ENCODE results near the gene TRPM2.
"Not testable (repeated sequence)": the region's sequence is repeated elsewhere in the genome, so short reads cannot be mapped to it uniquely, and the experiment has no call there.

The TRPM2 gene

DNA sequence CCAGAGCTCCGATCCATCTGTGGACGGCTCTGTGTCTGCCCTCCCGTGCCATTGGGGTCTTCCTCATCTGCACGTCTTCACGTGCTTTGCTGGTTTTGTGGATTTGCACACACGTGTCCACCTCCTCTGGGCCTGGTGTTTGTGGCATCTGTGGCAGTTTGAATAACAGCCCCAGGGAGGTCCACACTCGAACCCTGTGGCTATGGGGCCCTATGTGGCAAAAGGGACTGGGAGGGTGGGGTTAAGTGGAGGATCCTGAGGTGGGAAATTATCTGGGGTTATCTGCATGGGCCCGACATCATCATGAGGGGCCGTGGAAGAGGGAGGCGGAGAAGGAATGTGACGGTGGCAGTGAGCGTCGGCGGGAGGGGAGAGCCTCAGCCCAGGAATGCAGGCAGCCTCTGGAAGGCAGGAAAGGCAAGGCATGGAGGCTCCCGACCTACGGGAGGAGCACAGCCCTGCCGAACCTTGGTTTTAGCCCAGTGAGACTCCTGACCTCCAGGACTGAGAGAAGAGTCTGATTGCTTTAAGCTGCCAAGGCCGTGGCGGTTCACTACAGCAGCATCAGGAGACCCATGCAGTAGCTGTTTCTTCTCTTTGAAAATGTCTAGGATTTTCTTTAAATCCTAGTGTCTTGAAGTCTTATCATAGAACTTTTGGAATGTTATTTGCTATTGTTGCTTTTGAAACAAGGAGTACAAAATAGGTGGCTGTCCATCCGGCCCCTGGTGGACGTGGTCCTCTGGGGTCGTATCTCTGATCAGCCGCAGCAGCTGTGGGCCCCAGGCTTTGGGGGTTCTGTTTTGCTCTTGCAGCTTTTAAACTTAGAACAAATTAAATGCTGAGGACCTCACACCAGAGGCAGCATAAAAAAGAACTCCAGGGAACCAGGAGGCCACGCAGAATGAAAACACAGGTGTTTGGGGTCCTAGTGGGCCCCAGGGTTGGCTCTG is 61.9 kb downstream of the TRPM2 start:
- DNase-seq (ENCODE audit: low read depth, low spot score), result no peak

DNA sequence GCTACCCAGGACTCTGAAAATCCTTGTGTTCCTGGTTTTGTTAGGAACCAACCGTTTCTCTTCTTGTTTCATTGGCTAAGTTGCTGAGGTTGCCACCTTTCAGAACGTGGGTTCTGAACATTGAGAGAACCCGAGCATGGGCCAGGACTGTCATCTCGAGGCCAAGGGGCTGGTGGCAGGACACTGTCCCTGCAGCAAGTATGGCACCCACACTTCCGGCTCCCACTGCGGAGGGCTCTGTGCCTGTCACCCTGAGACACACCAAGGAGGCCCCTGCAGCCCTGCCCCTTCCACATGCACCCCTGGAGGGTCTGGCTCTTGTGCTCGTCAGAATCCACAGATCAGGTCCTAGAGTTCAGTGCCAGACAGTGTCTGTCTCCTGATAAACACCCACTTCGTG is 62.8 kb downstream of the TRPM2 start:
- DNase-seq (ENCODE audit: low read depth, low spot score), result no peak

DNA sequence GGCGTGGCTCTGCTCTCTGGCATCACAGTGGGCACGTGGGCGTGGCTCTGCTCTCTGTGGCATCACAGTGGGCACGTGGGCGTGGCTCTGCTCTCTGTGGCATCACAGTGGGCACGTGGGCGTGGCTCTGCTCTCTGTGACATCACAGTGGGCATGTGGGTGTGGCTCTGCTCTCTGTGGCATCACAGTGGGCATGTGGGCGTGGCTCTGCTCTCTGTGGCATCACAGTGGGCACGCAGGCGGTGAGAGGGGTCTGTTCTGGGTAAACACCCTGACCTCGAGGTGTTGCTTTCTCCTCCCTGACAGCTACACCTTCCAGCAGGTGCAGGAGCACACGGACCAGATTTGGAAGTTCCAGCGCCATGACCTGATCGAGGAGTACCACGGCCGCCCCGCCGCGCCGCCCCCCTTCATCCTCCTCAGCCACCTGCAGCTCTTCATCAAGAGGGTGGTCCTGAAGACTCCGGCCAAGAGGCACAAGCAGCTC is 64.2 kb downstream of the TRPM2 start:
- DNase-seq (ENCODE audit: low read depth, low spot score), result not testable (repeated sequence)

DNA sequence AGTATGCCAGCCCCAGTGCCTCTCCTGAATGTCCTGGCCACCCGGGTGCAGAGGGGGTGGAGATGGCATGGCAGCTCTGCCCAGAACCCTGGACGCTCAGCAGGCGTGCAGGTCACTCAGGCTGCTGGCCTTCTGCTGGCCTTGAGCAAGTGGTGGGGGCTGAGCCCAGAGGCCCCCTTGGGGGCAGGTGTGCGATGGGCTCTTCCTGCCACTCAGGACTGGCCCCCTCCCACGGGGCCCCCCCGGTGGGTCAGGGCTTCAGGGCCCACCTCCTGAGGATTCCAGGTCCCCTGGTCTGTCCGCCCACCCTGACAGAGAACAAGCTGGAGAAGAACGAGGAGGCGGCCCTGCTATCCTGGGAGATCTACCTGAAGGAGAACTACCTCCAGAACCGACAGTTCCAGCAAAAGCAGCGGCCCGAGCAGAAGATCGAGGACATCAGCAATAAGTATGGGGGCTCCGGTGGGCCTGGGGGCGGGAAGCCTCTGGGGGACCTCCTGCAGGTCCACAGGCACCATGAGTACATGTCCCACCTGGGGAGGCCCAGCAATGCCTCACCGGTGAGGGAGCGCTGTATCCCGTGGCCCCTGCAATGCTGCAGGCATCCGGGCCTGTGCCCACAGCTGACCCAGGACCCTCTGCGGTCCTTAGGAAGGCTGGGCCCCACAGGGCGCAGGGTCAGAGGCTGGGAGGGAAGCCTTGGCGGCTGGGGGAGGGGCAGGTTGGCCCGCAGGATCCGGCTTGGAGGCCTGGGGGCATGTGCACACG is 64.9 kb downstream of the TRPM2 start:
- DNase-seq (ENCODE audit: low read depth, low spot score), result no peak

DNA sequence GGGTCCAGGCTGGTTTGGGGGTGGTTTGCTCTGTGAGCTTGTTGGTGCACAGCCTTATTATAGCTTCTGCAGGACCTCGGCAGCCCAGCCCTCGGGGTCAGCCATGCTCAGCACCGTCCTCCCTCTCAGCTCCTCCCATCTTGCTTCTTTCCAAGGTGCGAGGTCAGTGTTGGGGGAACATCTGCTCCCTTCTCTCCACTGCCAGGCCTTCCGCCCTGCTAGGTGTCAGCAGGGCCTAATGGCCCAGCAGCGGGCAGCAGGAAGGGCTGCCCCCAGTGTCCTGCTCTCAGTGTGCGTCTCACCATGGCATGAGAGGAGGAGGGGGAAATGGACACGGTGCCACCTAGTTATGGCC is 65.4 kb downstream of the TRPM2 start:
- no peak for DNase-seq (ENCODE audit: low read depth, low spot score)

DNA sequence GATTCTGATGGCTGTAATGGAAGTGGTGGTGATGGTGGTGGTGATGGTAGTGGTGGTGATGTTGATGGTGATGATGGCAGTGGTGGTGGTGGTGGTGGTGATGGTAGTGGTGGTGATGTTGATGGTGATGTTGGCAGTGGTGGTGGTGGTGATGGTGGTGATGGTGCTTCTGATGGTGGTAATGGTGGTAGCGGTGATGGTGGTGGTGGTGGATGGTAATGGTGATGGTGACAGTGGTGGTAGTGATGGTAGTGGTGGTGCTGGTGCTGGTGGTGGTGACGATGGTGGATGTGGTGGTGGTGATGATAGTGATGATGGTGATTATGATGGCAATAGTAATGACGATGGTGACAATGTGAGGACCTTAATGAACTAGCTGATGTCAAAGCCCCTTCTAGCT is 66.3 kb downstream of the TRPM2 start:
- no peak for DNase-seq (ENCODE audit: low read depth, low spot score)

DNA sequence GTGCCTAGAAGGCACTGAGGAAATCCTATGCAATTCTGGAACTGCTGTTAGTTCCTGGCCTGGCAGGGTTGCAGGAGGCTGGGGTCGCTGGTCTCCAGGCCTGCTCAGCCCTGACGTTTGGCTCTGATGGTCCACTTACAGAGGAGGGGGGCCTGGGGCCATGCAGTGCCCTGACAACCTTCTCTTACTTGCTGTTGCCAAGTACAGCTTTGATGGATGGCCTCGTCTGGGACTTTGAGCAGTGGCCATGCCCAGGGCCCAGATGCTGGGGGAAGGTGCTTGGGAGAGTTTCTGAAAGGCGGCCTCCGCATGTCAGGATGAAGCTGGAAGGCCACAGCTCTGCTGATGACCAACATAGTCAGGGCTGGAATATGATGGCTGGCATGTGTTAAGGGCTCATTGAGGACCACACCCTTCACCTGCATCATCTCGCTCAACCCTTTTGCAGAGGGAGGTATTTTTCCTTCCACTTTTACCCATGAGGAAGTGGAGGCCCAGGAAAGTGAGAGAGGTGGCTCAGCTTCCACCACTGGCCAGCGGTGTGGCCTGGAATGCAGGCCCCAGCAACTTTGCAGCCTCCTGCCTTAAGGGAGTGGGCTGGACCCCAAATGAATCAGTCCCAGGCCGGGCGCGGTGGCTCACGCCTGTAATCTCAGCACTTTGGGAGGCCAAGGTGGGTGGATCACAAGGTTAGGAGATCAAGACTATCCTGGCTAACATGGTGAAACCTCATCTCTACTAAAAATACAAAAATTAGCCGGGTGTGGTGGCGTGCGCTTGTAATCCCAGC is 67.2 kb downstream of the TRPM2 start:
- no peak for DNase-seq (ENCODE audit: low read depth, low spot score)

DNA sequence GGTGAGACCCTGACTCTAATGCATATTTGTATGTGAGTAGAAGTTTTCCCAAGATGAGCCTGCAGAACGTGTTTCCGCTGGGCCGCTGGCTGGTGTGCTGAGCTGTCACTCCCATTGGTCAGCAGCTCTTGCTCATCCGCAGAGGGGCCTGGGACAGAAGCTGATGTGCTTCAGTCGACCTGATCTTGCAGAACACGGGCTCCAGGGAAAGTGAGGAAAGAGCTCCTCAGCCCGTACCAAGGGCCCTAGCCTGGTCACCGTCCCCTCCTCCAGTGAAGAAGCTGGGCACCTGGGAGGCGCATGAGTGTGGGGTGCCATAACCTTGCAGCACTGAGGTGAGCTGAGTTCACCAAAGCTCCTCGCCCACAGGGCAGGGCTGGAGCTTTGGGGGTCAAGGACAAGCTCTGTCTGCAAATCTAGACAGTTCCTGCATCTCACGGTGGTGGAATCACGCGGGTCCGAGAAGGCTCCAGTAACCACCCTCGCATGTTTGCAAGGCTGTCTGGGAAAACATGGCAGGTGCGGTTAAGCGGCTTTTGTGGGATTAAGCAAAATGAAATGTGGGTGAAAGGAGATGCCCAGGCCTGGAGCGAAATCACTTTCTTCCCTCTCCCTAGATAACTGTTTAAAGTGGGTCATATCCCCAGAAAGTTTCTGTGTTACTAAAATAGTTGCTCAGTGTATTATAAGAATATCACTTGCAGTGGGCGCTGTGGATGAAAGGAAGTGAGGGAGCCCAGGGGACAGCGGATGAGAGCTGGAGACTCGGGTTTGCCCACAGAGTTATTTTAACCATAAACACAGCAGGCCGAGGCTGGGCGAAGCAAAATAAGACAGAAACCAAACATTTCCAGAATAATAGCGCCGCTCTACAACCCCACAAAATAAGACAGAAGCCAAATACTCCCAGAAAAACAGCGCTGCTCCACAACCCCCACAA is 68.8 kb downstream of the TRPM2 start:
- DNase-seq (ENCODE audit: low read depth, low spot score), result no peak

DNA sequence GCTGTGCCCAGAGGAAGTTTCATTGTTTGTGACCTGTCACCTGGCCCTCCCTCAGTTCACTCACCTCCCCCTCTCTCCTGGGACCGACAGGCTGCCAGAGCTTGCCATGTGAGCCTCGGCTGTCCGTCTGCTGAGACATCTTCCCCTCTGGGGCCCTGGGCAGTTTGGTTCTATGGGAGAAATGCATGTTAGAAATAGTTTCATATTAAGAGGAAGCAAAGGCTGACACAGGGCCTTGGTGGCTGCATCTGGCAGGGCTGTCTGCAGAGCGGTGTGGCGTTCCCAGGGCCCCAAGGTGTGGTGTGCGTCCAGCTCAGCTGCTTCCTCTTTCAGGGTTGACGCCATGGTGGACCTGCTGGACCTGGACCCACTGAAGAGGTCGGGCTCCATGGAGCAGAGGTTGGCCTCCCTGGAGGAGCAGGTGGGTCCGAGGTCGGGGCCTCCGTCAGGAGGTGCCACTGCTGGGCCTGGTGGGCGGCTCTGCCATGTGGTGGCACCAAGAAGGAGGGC is 69.9 kb downstream of the TRPM2 start:
- DNase-seq (ENCODE audit: low read depth, low spot score), result no peak

DNA sequence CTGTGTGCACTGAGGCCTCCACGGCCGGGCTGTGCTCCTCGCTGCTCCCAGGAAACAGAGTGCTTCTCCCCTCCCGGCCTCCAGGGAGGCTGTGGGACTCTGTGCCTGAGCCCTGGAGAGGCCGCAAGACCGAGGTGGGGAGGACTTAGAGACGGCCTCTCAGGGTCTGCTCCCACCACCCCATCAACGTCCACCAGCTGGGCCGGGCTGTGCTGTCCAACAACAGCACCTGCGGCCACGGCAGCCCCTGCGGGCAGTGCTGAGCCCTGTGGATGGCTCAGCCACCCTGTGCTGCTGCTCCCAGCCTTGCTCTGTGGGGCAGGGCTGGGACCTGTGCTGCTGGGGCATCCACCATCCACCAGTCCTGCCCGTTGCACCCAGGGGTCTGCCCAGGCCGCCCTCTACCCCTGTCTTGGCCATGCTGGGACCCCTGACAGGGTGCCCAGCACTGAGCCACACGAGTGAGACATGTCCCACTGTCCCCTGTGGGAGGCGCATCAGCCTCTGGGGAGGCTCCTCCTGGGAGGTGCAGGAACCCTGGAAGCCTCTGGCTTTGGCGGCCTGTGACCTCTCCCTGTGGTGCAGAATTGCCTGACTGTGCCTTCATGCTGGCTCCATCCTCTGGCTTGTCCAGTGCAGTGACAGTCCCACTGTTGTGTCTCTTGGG is 70.7 kb downstream of the TRPM2 start:
- DNase-seq (ENCODE audit: low read depth, low spot score), result no peak

DNA sequence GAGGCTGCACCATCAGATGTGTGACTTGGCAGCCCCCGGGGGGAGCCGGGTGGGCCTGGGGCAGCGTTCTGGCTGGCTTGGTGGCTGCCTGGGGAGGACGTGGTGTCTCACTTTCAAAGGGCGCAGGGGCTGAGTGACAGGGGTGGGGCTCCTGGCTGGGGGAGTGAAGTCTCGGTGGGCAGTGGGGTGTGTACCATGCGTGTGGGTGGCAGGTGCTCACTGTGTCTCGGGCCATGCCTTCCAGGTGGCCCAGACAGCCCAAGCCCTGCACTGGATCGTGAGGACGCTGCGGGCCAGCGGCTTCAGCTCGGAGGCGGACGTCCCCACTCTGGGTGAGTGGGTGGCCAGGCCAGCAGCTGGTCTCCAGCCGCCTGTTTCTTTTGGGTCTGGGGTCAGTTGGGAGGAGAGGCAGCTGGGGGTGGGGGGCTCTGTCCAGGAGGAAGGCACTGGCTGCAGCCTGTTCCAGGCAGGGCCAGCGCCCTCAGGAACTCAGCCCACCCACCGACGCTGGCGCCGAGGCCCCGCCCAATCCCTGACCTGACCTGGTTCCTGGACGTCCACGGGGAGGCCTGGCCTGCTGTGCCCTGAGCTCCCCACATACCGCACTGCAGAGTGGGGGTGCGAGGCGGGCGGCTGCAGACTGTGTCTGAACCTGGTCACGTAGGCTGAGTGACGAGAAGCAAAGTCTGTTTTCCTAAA is 71.3 kb downstream of the TRPM2 start:
- DNase-seq (ENCODE audit: low read depth, low spot score), result no peak

DNA sequence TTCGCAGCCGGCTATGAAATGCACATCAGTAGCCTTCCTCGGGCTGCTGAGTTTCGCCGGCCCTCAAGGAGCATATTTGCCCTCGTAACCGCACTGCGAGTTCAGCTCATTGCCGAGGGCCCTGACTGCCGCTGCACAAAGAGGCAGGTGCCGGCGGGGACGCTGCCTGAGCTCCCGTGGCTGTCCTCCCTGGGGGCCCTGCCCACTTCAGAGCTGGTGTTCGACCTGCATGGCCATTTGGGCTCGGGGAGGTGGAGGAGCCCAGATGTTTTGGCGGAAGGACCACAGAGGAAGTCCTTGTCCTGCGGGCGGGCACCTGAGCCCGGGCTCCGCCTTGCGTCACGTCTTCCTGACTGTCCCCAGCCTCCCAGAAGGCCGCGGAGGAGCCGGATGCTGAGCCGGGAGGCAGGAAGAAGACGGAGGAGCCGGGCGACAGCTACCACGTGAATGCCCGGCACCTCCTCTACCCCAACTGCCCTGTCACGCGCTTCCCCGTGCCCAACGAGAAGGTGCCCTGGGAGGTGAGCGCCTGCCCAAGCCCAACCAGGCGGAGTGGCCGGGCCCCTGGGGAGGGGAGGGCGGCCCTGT is 72.0 kb downstream of the TRPM2 start:
- DNase-seq (ENCODE audit: low read depth, low spot score), result no peak

DNA sequence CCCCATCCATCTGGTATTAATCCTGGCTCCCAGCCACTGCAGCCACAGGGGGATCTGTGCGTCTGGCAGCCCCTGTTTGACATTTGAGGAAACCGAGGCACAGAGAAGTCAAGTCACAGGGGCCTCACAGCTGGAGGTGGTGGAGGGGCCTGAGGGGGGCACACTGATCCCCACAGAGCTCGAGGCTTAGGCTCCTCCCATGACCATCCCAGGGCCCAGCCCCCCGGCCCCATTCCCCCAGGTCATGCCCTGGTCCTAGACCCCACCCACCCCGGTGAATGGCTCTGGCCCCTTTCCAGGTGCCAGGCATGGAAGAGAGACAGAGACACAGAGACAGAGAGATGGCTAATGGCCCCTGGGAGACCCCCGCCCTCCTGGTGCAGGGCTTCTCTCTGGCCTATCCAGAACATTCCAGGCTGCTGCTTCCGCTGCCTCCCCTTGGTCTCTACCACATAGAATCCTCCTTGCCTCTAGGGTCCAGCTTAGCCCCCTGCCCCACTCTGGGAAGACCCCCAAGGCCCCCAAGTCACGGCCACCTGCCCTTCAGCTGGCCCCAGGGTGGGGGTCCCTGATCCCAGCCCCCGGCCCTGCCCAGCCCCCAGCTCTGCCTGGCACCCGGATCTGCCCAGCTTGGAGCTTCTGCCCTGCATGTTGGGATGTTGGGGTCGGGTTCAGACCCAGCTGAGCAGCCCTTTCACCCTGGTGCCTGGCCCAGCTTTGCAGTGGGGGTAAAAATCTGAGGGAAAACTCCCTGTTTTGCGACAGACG is 72.7 kb downstream of the TRPM2 start:
- DNase-seq (ENCODE audit: low read depth, low spot score), result no peak

DNA sequence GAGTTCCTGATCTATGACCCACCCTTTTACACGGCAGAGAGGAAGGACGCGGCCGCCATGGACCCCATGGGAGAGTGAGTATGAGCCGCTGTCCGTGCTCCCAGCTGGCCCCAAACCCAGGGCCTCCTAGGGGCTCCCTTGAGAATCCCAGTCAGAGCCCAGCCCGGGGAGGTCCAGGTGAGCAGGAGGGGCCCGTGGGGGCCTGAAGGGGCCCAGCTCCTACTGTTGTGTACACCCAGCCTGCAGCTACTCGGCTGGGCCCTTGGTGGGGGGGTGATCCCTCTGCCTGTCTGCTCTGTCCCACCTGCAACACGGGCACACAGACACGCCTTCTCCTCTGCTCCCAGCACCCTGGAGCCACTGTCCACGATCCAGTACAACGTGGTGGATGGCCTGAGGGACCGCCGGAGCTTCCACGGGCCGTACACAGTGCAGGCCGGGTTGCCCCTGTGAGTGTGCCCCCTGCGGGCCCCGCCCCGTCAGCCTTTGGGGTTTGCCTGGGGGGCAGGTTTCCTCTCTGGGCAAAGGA is 73.3 kb downstream of the TRPM2 start:
- DNase-seq (ENCODE audit: low read depth, low spot score), result no peak

DNA sequence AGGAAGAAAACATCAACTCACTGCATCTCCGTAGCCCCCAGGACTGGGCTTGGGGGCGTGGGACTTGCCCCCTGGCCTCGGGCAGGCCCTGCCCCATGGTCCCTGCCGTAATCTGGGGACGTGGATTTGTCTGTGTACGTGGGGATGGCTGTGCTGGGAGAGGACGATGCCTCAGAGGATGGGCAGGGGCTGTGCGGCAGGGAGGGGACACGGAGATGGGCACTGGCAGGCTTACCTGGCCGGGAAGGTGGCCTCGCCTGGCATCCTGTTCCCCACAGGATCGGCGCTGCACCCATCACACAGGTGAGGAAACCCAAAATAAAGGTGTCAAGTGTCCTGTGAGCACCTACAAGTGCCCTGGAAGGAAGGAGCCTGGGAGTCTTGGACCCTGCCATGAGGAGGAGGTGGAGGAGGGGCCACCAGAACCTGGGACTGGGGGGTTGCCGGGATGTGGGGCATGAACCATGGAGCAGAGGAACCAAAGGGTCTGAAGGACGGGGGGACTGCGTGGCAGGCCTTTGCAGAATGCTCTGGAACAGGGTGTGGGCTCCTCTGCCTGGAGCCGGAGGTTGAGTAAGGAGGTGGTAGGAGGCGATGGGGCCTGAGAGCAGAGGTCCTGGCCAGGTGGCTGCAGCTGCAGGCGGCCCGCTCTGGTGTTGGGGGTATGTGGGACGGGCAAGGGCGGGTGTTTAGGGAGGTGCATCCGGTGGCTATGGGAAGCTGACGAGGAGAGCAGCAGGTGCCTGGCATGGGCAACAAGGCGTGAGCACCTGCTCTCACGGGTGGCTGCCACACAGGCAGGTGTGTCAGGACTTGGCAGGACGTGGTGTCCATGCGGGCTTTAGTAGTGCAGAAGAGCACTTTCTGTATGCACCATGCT is 74.1 kb downstream of the TRPM2 start:
- DNase-seq (ENCODE audit: low read depth, low spot score), result no peak

DNA sequence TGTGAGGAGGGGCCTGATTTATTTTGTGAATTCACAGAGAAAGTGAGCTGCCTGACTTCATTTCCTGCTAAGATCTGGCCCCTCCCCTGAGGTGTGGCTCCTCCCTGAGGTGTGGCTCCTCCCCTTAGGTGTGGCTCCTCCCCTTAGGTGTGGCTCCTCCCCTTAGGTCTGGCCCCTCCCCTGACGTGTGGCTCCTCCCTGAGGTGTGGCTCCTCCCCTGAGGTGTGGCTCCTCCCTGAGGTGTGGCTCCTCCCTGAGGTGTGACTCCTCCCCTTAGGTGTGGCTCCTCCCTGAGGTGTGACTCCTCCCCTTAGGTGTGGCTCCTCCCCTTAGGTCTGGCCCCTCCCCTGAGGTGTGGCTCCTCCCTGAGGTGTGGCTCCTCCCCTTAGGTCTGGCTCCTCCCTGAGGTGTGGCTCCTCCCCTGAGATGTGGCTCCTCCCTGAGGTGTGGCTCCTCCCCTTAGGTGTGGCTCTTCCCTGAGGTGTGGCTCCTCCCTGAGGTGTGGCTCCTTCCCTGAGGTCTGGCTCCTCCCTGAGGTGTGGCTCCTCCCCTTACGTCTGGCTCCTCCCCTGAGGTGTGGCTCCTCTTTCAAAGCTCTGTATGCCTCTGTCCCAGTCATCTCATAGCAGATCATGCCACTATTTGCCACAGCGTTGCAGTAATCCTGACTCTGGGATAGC is 75.0 kb downstream of the TRPM2 start:
- DNase-seq (ENCODE audit: low read depth, low spot score), result peak; percentile 9
